Hematopoietic multipotent progenitor cell treated with erythropoietin and hydrocortisone succinate and interleukin-3 and kit ligand, for 6 days (in vitro differentiated cells): Measurements from ENCODE around the gene RPL18A.

ENCODE experiments used
- DNase-seq: peaks from one replicate; pipeline ENCODE4 v3.0.0-alpha.2; 2015

RPL18A gene

GRCh38 chr19:17841810-17842662 is 17.7 kb upstream of the RPL18A start:
- peak; percentile 74 for DNase-seq

GRCh38 chr19:17842663-17843291 is 16.9 kb upstream of the RPL18A start:
- DNase-seq = no peak

GRCh38 chr19:17843292-17843827 is 16.4 kb upstream of the RPL18A start:
- no peak for DNase-seq

GRCh38 chr19:17843908-17844490 is 15.7 kb upstream of the RPL18A start:
- no peak for DNase-seq

- no peak for DNase-seq
Observed at GRCh38 chr19:17846146-17846545, 13.6 kb upstream of the RPL18A start.

- peak; percentile 72 for DNase-seq
Observed at GRCh38 chr19:17847538-17848366, 12.0 kb upstream of the RPL18A start, which contains the start of gene JAK3. Gene JAK3, minus strand, starts transcription at chr19:17847982. Its CDS starts 3,565 bp downstream, at chr19:17844417.

GRCh38 chr19:17848595-17849292 is 11.0 kb upstream of the RPL18A start:
- no peak for DNase-seq

- DNase-seq = no peak
Observed at GRCh38 chr19:17854061-17854460, 5.6 kb upstream of the RPL18A start.

- peak; percentile 90 for DNase-seq
Observed at GRCh38 chr19:17855280-17856152, 4.2 kb upstream of the RPL18A start.

- peak; percentile 43 for DNase-seq
Observed at GRCh38 chr19:17860331-17860992, 752 bp downstream of the RPL18A start.

GRCh38 chr19:17860993-17861360 is 1.3 kb downstream of the RPL18A start:
- DNase-seq = no peak

GRCh38 chr19:17861542-17862402 is 2.1 kb downstream of the RPL18A start:
- peak; percentile 34 for DNase-seq

GRCh38 chr19:17862711-17863519 is 3.2 kb downstream of the RPL18A start:
- DNase-seq = no peak

GRCh38 chr19:17863520-17864182 is 3.9 kb downstream of the RPL18A start:
- no peak for DNase-seq

GRCh38 chr19:17865364-17866311 is 5.9 kb downstream of the RPL18A start:
- peak; percentile 69 for DNase-seq

- no peak for DNase-seq
Observed at GRCh38 chr19:17866312-17866963, 6.7 kb downstream of the RPL18A start.
